WTC11 (cell line): Measurements from ENCODE around the gene NAGA. TPM values are rescaled to one million over a fixed set of nuclear protein-coding genes. Genes with fewer than 3 reads are reported as not detected.
A peak's percentile ranks its signal among the peaks of the same experiment; 100 is the strongest.

Experiments used
- ATAC-seq: fragments of 200-7000 bp; cut with Tn5 transposase; 2 replicates; pipeline ENCODE4 v1.10.0; 2021; ENCODE audit warnings: mild to moderate bottlenecking, moderate library complexity
- CTCF ChIA-PET: fragments of 300-600 bp; sonication (Branson Sonifier 250); formaldehyde crosslinking; loops from one replicate; lab custom pipeline; 2021; ENCODE audit warnings: antibody characterized with exemption; lab: Charles Lee
- POLR2A ChIA-PET: fragments of 350-600 bp; sonication (Branson Sonifier 250); formaldehyde crosslinking; loops from one replicate; lab custom pipeline; 2021; ENCODE audit warnings: antibody characterized with exemption; lab: Charles Lee
- DNase-seq: peaks from one replicate; pipeline ENCODE4 v3.0.0; 2021; ENCODE audit warnings: low spot score
- H3K27ac Mint-ChIP-seq: 2 replicates; pipeline ENCODE4 v1.8.0; 2021; ENCODE audit warnings: mixed read lengths
- H3K27me3 Mint-ChIP-seq: 2 replicates; pipeline ENCODE4 v1.8.0; 2021; ENCODE audit warnings: low read depth, mild to moderate bottlenecking, moderate library complexity, mixed read lengths
- H3K36me3 Mint-ChIP-seq: 2 replicates; pipeline ENCODE4 v1.8.0; 2021; ENCODE audit warnings: mixed read lengths
- H3K4me1 Mint-ChIP-seq: 2 replicates; pipeline ENCODE4 v1.8.0; 2022; ENCODE audit warnings: mixed read lengths
- H3K4me3 Mint-ChIP-seq: 2 replicates; pipeline ENCODE4 v1.8.0; 2021; ENCODE audit warnings: mild to moderate bottlenecking, moderate library complexity, mixed read lengths
- H3K9me3 Mint-ChIP-seq: 2 replicates; pipeline ENCODE4 v1.8.0; 2021; ENCODE audit warnings: mixed read lengths
- ARID4B ChIP-seq: sonication (generic); formaldehyde crosslinking; IDR thresholded peaks from 2 replicates; pipeline ENCODE4 v1.8.0; 2023; ENCODE audit warnings: missing genetic modification reagents, mild to moderate bottlenecking, borderline replicate concordance
- ATF1 ChIP-seq: sonication (generic); formaldehyde crosslinking; IDR thresholded peaks from 2 replicates; pipeline ENCODE4 v1.8.1; 2023; ENCODE audit warnings: mild to moderate bottlenecking, moderate library complexity, missing genetic modification reagents
- CDX4 ChIP-seq: fragments of 250-450 bp; sonication (Bioruptor Pico); IDR thresholded peaks from 2 replicates; pipeline ENCODE4 v1.9.0; 2021; ENCODE audit warnings: moderate library complexity, mild to moderate bottlenecking, inconsistent platforms, borderline replicate concordance
- ESRRA ChIP-seq: sonication (generic); formaldehyde crosslinking; IDR thresholded peaks from 2 replicates; pipeline ENCODE4 v1.8.1; 2022; ENCODE audit warnings: mild to moderate bottlenecking, missing genetic modification reagents, borderline replicate concordance
- FOXK1 ChIP-seq: sonication (generic); formaldehyde crosslinking; IDR thresholded peaks from 2 replicates; pipeline ENCODE4 v1.8.0; 2022; ENCODE audit warnings: mild to moderate bottlenecking, moderate library complexity, missing genetic modification reagents
- FOXP1 ChIP-seq: sonication (generic); formaldehyde crosslinking; IDR thresholded peaks from 2 replicates; pipeline ENCODE4 v1.8.0; 2022; ENCODE audit warnings: missing genetic modification reagents, mild to moderate bottlenecking, moderate library complexity, borderline replicate concordance
- MYBL2 ChIP-seq: sonication (generic); formaldehyde crosslinking; IDR thresholded peaks from 2 replicates; pipeline ENCODE4 v1.8.1; 2023; ENCODE audit warnings: mild to moderate bottlenecking, moderate library complexity, missing genetic modification reagents
- NR2C2 ChIP-seq: sonication (generic); formaldehyde crosslinking; IDR thresholded peaks from 2 replicates; pipeline ENCODE4 v1.8.0; 2022; ENCODE audit warnings: mild to moderate bottlenecking, missing genetic modification reagents
- SMAD3 ChIP-seq: sonication (generic); formaldehyde crosslinking; IDR thresholded peaks from 2 replicates; pipeline ENCODE4 v1.8.0; 2022; ENCODE audit warnings: missing genetic modification reagents, mild to moderate bottlenecking, borderline replicate concordance
- SOX15 ChIP-seq: fragments of 250-450 bp; sonication (Bioruptor Pico); IDR thresholded peaks from 2 replicates; pipeline ENCODE4 v1.9.0; 2021; ENCODE audit warnings: mild to moderate bottlenecking
- SP1 ChIP-seq: sonication (generic); formaldehyde crosslinking; conservative IDR thresholded peaks from 2 replicates; pipeline ENCODE4 v1.8.1; 2022; ENCODE audit warnings: missing genetic modification reagents
- TCF7 ChIP-seq: sonication (generic); formaldehyde crosslinking; IDR thresholded peaks from 2 replicates; pipeline ENCODE4 v1.8.0; 2022; ENCODE audit warnings: mild to moderate bottlenecking, low read depth, missing genetic modification reagents, moderate library complexity
- TP53 ChIP-seq: sonication (generic); formaldehyde crosslinking; IDR thresholded peaks from 2 replicates; pipeline ENCODE4 v1.8.1; 2023; ENCODE audit warnings: mild to moderate bottlenecking, missing genetic modification reagents
- USF1 ChIP-seq: sonication (generic); formaldehyde crosslinking; IDR thresholded peaks from 2 replicates; pipeline ENCODE4 v1.8.0; 2022; ENCODE audit warnings: mild to moderate bottlenecking, missing genetic modification reagents
- USF2 ChIP-seq: sonication (generic); formaldehyde crosslinking; IDR thresholded peaks from 2 replicates; pipeline ENCODE4 v1.8.1; 2023; ENCODE audit warnings: mild to moderate bottlenecking, missing genetic modification reagents, moderate library complexity
- ZNF138 ChIP-seq: sonication (generic); formaldehyde crosslinking; conservative IDR thresholded peaks from 2 replicates; pipeline ENCODE4 v1.8.1; 2022; ENCODE audit warnings: mild to moderate bottlenecking, moderate library complexity, missing genetic modification reagents
- ZNF416 ChIP-seq: fragments of 250-450 bp; sonication (Bioruptor Pico); IDR thresholded peaks from 2 replicates; pipeline ENCODE4 v1.9.0; 2021; ENCODE audit warnings: mild to moderate bottlenecking, inconsistent platforms
- ZNF532 ChIP-seq: fragments of 250-450 bp; sonication (Bioruptor Pico); IDR thresholded peaks from 2 replicates; pipeline ENCODE4 v1.9.0; 2021; ENCODE audit warnings: mild to moderate bottlenecking, borderline replicate concordance
- total RNA-seq: library from RNA; stranded (reverse); gene quantifications from 3 replicates; pipeline ENCODE4 v1.2.3, GENCODE V29; 2021

NAGA gene
- total RNA-seq, 1 experiment from 2014 or later, result 19.4 TPM

GRCh38 chr22:42033263-42034181 is 37.1 kb downstream of the NAGA start:
- Mint-ChIP-seq H3K4me3 (no peak overlapping the region), H3K27me3 (peaks cover 36% of the 10 kb centered on the region), H3K4me1 (no peaks in the 10 kb centered on the region), H3K27ac (no peak overlapping the region), H3K9me3 (peaks cover 27% of the 10 kb centered on the region), H3K36me3 (peaks cover 10% of the 10 kb centered on the region)
- no peak for TF ChIP-seq NR2C2 (CRISPR knock-in tag)
- TF ChIP-seq SP1 (CRISPR knock-in tag), result no peak
- TF ChIP-seq SMAD3 (CRISPR knock-in tag), result no peak
- no peak for TF ChIP-seq ZNF532 (CRISPR knock-in tag)
- TF ChIP-seq TP53 (CRISPR knock-in tag), result no peak
- TF ChIP-seq USF2 (CRISPR knock-in tag), result no peak
- TF ChIP-seq ESRRA, result no peak
- ChIA-PET POLR2A (no interaction called here), CTCF (no interaction called here)
- ATAC-seq (no peak), DNase-seq (no peak)

GRCh38 chr22:42026705-42027104 is 43.9 kb downstream of the NAGA start:
- ChIA-PET CTCF (no interaction called here), POLR2A (no interaction called here)
- Mint-ChIP-seq H3K36me3 (no peaks in the 10 kb centered on the region), H3K4me1 (peaks cover 3% of the 10 kb centered on the region; the same call in 1 of the 2 replicates), H3K4me3 (no peak overlapping the region), H3K27me3 (peaks cover 19% of the 10 kb centered on the region), H3K27ac (no peak overlapping the region), H3K9me3 (no peaks in the 10 kb centered on the region)
- DNase-seq (peak; percentile 31), ATAC-seq (peak; percentile 81)
- TF ChIP-seq TCF7 (CRISPR knock-in tag) (no peak), CDX4 (CRISPR knock-in tag) (no peak), FOXP1 (no peak), ZNF138 (CRISPR knock-in tag) (no peak), ZNF416 (CRISPR knock-in tag) (no peak), MYBL2 (CRISPR knock-in tag) (no peak), ARID4B (CRISPR knock-in tag) (no peak), USF1 (CRISPR knock-in tag) (no peak), ATF1 (no peak), ZNF532 (CRISPR knock-in tag) (no peak), FOXK1 (CRISPR knock-in tag) (no peak), SOX15 (no peak)
